HG02885 (cell line): ENCODE measurements around the gene DPEP2NB.
A peak's percentile ranks its signal among the peaks of the same experiment; 100 is the strongest.
"Not testable (repeated sequence)": the region's sequence is repeated elsewhere in the genome, so short reads cannot be mapped to it uniquely, and the experiment has no call there.

Experiments used
- ATAC-seq: cut with Tn5 transposase; IDR thresholded peaks from one replicate; pipeline ENCODE4 v1.9.1; 2021; ENCODE audit warnings: mild to moderate bottlenecking; ENCODE audit not compliant: unreplicated experiment, poor library complexity

The DPEP2NB gene

GRCh38 chr16:68015681-68016080 is at the start of gene DPEP2NB:
TSS of gene DPEP2NB (minus strand) at chr16:68015911. CDS start at chr16:68015770, 141 bp downstream.
- ATAC-seq = no peak

GRCh38 chr16:68064791-68065365 is 49.2 kb upstream of the DPEP2NB start:
- no peak for ATAC-seq

GRCh38 chr16:68062910-68063393 is 47.2 kb upstream of the DPEP2NB start:
- ATAC-seq = no peak

GRCh38 chr16:68061396-68061795 is 45.7 kb upstream of the DPEP2NB start:
- ATAC-seq = no peak

GRCh38 chr16:68059804-68060203 is 44.1 kb upstream of the DPEP2NB start:
- no peak for ATAC-seq

- no peak for ATAC-seq
Observed at GRCh38 chr16:68055395-68055794, 39.7 kb upstream of the DPEP2NB start.

- no peak for ATAC-seq
Observed at GRCh38 chr16:68049449-68049848, 33.7 kb upstream of the DPEP2NB start.

- ATAC-seq = no peak
Observed at GRCh38 chr16:68047987-68048386, 32.3 kb upstream of the DPEP2NB start.

GRCh38 chr16:68046106-68046505 is 30.4 kb upstream of the DPEP2NB start:
- no peak for ATAC-seq

GRCh38 chr16:68041783-68042182 is 26.1 kb upstream of the DPEP2NB start:
- ATAC-seq = no peak

GRCh38 chr16:68040506-68041288 is 25.0 kb upstream of the DPEP2NB start:
- peak; percentile 78 for ATAC-seq

- no peak for ATAC-seq
Observed at GRCh38 chr16:68037841-68038597, 22.3 kb upstream of the DPEP2NB start.

GRCh38 chr16:68035227-68035626 is 19.5 kb upstream of the DPEP2NB start:
- no peak for ATAC-seq

GRCh38 chr16:68033101-68033500 is 17.4 kb upstream of the DPEP2NB start:
- ATAC-seq = no peak

GRCh38 chr16:68031951-68032350 is 16.2 kb upstream of the DPEP2NB start:
- ATAC-seq = no peak

- ATAC-seq = not testable (repeated sequence)
Observed at GRCh38 chr16:68030108-68030507, 14.4 kb upstream of the DPEP2NB start.

GRCh38 chr16:68028996-68029395 is 13.3 kb upstream of the DPEP2NB start:
- ATAC-seq = no peak

GRCh38 chr16:68022728-68023537 is 7.2 kb upstream of the DPEP2NB start, which contains the start of the genes DDX28 and DUS2:
TSS of gene DDX28 (minus strand) at chr16:68023232. CDS start at chr16:68023202, 30 bp downstream.
TSS of gene DUS2 (plus strand) at chr16:68023284. CDS start at chr16:68038024, 14,740 bp downstream.
- ATAC-seq = peak; percentile 85

- ATAC-seq = peak; percentile 14
Observed at GRCh38 chr16:68022278-68022727, 6.6 kb upstream of the DPEP2NB start.

GRCh38 chr16:68021490-68021889 is 5.8 kb upstream of the DPEP2NB start:
- ATAC-seq = no peak
